Measurements from ENCODE around the gene HOXB3. TPM values are rescaled to one million over a fixed set of nuclear protein-coding genes. Genes with fewer than 3 reads are reported as not detected.

HOXB3 gene
- polyA plus RNA-seq, 1 of the 3 experiments (the other 2 are of a cell fraction): 0.46 TPM

DNA sequence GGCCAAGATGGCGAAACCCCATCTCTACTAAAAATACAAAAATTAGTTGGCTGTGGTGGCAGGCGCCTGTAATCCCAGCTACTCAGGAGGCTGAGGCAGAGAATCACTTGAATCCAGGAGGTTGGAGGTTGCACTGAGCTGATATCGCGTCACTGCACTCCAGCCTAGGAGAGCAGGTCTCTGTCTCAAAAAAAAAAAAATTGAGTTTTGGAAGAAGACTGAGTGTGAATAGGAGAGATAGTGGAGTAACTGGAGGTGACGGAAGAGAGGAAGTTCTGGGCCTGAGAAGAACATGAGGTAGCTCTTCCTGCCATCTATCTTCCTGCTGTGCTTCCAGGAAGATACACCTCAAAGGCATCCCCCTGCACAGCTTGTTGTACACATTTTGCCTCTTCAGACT lies 70.6 kb downstream of the HOXB3 start:
- Histone ChIP-seq H3K36me3 (replicated peaks in 1 of 2; ENCODE audit: control insufficient read depth in 1 of 2, insufficient read depth in 2 of 2, low read length in 1 of 2) (no peaks in the 10 kb centered on the region), H3K9me2 (no peaks in the 10 kb centered on the region), H3K4me1 (ENCODE audit: control insufficient read depth in 1 of 2, insufficient read depth in 2 of 2, low read depth in 1 of 2, low read length in 1 of 2) (no peaks in the 10 kb centered on the region), H2AFZ (ENCODE audit: low read depth) (no peak overlapping the region), H3K4me2 (no peak overlapping the region), H3K9me3 (no peaks in the 10 kb centered on the region), H4K20me1 (ENCODE audit: insufficient read depth) (no peaks in the 10 kb centered on the region), H3K27ac (ENCODE audit: low read depth in 2 of 2, low read length in 1 of 2) (no peak overlapping the region), H3K9ac (no peak overlapping the region), H3K27me3 (ENCODE audit: insufficient read depth) (peaks cover 95% of the 10 kb centered on the region), H3F3A (replicated peaks; ENCODE audit: insufficient read depth) (no peaks in the 10 kb centered on the region), H3K79me2 (ENCODE audit: insufficient read depth) (no peaks in the 10 kb centered on the region), H3K4me3 (ENCODE audit: low read depth in 2 of 2, low read length in 1 of 2) (no peak overlapping the region)
- whole genome bisulfite sequencing (ENCODE audit: low lambda C conversion rate): 42% methylated on average over 5 of the region's 5 CpGs
- ChIA-PET CTCF (interaction anchor here (1.1 to 1.4 kb wide), 3 partner anchors 8 to 168 kb away, joined by 3 to 5 read pairs (median 3); no protein-coding TSS in a partner anchor), POLR2A (no interaction called here)
- TF ChIP-seq FOSL2 (IDR thresholded peaks at IDR 0.05; ENCODE audit: borderline replicate concordance, low read depth): no peak
- no peak for TF ChIP-seq MXI1 (IDR thresholded peaks at IDR 0.05; ENCODE audit: low read depth, low read length)
- TF ChIP-seq NFIC (IDR thresholded peaks at IDR 0.05; ENCODE audit: borderline replicate concordance): no peak
- TF ChIP-seq, protein P1, sequence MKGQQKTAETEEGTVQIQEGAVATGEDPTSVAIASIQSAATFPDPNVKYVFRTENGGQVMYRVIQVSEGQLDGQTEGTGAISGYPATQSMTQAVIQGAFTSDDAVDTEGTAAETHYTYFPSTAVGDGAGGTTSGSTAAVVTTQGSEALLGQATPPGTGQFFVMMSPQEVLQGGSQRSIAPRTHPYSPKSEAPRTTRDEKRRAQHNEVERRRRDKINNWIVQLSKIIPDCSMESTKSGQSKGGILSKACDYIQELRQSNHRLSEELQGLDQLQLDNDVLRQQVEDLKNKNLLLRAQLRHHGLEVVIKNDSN (IDR thresholded peaks at IDR 0.05; ENCODE audit: borderline replicate concordance, low read depth): no peak
- TF ChIP-seq MAX (IDR thresholded peaks at IDR 0.05; ENCODE audit: low read depth): no peak
- TF ChIP-seq, protein P2, sequence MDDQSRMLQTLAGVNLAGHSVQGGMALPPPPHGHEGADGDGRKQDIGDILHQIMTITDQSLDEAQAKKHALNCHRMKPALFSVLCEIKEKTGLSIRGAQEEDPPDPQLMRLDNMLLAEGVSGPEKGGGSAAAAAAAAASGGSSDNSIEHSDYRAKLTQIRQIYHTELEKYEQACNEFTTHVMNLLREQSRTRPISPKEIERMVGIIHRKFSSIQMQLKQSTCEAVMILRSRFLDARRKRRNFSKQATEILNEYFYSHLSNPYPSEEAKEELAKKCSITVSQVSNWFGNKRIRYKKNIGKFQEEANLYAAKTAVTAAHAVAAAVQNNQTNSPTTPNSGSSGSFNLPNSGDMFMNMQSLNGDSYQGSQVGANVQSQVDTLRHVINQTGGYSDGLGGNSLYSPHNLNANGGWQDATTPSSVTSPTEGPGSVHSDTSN (IDR thresholded peaks at IDR 0.05): no peak
- no peak for TF ChIP-seq ELF1 (IDR thresholded peaks at IDR 0.05)
- no peak for TF ChIP-seq MEF2A (IDR thresholded peaks at IDR 0.05; ENCODE audit: borderline replicate concordance, low read depth)
- TF ChIP-seq RXRA (IDR thresholded peaks at IDR 0.05; ENCODE audit: borderline replicate concordance, low read depth): no peak
- no peak for TF ChIP-seq REST (IDR thresholded peaks at IDR 0.05; ENCODE audit: low read depth, low read length)
- TF ChIP-seq TEAD4 (IDR thresholded peaks at IDR 0.05; ENCODE audit: borderline replicate concordance, insufficient read depth): no peak
- TF ChIP-seq POLR2AphosphoS5 (IDR thresholded peaks at IDR 0.05; ENCODE audit: low read depth, low read length): no peak
- no peak for TF ChIP-seq FOXJ3 (CRISPR knock-in tag; IDR thresholded peaks at IDR 0.05)
- TF ChIP-seq USF2 (IDR thresholded peaks at IDR 0.05; ENCODE audit: borderline replicate concordance, low read depth, low read length): no peak
- TF ChIP-seq GABPA (IDR thresholded peaks at IDR 0.05; ENCODE audit: low read depth): no peak
- TF ChIP-seq FOXM1 (IDR thresholded peaks at IDR 0.05; ENCODE audit: low read depth): no peak
- TF ChIP-seq SMC3 (IDR thresholded peaks at IDR 0.05; ENCODE audit: low read depth, low read length): no peak
- no peak for TF ChIP-seq TAF1 (IDR thresholded peaks at IDR 0.05; ENCODE audit: borderline replicate concordance, low read depth, low read length)
- TF ChIP-seq RAD21 (IDR thresholded peaks at IDR 0.05; ENCODE audit: low read length): no peak
- no peak for TF ChIP-seq NRF1 (IDR thresholded peaks at IDR 0.05; ENCODE audit: low read depth, low read length)
- DNase-seq: no peak
